Uterus (tissue), 2 donors: ENCODE results near the gene KIF1B.
"Not testable (repeated sequence)": the region's sequence is repeated elsewhere in the genome, so short reads cannot be mapped to it uniquely, and the experiment has no call there.

Experiments used
- POLR2A ChIP-seq, 2 donors: fragments of 450-650 bp; IDR thresholded peaks; one replicate each; pipeline ENCODE4 v1.6.1; 2016; ENCODE audit warnings: antibody characterized with exemption in 2 of 2, mild to moderate bottlenecking in 1 of 2, moderate library complexity in 1 of 2
- TF ChIP-seq, protein P1 (sequence below), 4 experiments: fragments of 200-600 bp in 2 of 4; fragments of 450-650 bp in 2 of 4; sonication (generic) in 2 of 4; IDR thresholded peaks; one replicate each; pipeline ENCODE4 v1.5.1; 2016 to 2019; ENCODE audit warnings: antibody characterized with exemption in 4 of 4, mild to moderate bottlenecking in 2 of 4, moderate library complexity in 1 of 4

DNA sequence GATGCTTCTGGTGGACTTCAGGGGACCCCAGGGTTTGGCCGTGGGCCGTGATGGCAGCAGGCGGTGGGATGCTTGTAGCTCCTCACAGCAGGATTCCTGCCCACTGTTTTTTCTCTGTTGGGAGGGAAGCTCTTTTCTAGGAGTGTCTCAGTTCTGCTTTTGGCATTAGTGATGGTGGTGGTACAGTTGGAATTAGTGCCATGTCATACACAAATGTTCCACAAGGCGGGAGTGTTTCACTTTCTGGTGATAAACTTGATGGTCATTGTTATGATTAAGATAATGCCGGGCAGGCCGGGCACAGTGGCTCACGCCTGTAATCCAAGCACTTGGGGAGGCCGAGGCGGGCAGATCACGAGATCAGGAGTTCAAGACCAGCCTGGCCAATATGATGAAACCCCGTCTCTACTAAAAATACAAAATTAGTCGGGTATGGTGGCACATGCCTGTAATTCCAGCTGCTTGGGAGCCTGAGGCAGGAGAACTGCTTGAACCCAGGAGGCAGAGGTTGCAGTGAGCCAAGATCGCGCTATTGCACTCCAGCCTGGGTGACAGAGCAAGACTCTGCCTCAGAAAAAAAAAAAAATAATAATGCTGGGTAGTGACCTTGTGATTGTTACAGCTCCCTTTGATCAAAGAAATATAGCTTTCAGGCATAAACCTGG, 167.1 kb downstream of the KIF1B start:
- TF ChIP-seq, protein P1, sequence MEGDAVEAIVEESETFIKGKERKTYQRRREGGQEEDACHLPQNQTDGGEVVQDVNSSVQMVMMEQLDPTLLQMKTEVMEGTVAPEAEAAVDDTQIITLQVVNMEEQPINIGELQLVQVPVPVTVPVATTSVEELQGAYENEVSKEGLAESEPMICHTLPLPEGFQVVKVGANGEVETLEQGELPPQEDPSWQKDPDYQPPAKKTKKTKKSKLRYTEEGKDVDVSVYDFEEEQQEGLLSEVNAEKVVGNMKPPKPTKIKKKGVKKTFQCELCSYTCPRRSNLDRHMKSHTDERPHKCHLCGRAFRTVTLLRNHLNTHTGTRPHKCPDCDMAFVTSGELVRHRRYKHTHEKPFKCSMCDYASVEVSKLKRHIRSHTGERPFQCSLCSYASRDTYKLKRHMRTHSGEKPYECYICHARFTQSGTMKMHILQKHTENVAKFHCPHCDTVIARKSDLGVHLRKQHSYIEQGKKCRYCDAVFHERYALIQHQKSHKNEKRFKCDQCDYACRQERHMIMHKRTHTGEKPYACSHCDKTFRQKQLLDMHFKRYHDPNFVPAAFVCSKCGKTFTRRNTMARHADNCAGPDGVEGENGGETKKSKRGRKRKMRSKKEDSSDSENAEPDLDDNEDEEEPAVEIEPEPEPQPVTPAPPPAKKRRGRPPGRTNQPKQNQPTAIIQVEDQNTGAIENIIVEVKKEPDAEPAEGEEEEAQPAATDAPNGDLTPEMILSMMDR (IDR thresholded peaks at IDR 0.05), result peak; percentile 65 to 90 (median 74)
- TF ChIP-seq POLR2A (IDR thresholded peaks at IDR 0.05), result not testable (repeated sequence)
